HEK293 (cell line): ENCODE results near the gene ZNF18.

Experiments
- ZNF10 ChIP-seq: fragments of 450-650 bp; formaldehyde crosslinking; IDR thresholded peaks from 2 replicates; pipeline ENCODE4 v1.5.1; 2017; ENCODE audit warnings: missing biosample characterization, missing genetic modification characterization
- ZNF274 ChIP-seq, 2 experiments: fragments of 200-500 bp in 1 of 2; fragments of 450-650 bp in 1 of 2; sonication (Bioruptor generic) in 1 of 2; formaldehyde crosslinking in 1 of 2; IDR thresholded peaks; 2 replicates each; pipeline versions ENCODE4 v1.5.1 to v1.6.1; 2014 to 2016; ENCODE audit warnings: borderline replicate concordance in 1 of 2, inconsistent platforms in 1 of 2, low read length in 1 of 2, missing biosample characterization in 1 of 2, missing genetic modification characterization in 1 of 2
- TF ChIP-seq, protein P1 (sequence below): fragments of 450-650 bp; formaldehyde crosslinking; IDR thresholded peaks from 2 replicates; pipeline ENCODE4 v1.5.1; 2016; ENCODE audit warnings: missing biosample characterization, missing genetic modification characterization
- TF ChIP-seq, protein P2 (sequence below): fragments of 450-650 bp; formaldehyde crosslinking; IDR thresholded peaks from 2 replicates; pipeline ENCODE4 v1.5.1; 2016; ENCODE audit warnings: missing biosample characterization, missing genetic modification characterization
- TF ChIP-seq, protein P3 (sequence below): fragments of 450-650 bp; formaldehyde crosslinking; IDR thresholded peaks from 2 replicates; pipeline ENCODE4 v1.5.1; 2016; ENCODE audit warnings: missing biosample characterization, missing genetic modification characterization
- TF ChIP-seq, protein P4 (sequence below): fragments of 450-650 bp; formaldehyde crosslinking; IDR thresholded peaks from 2 replicates; pipeline ENCODE4 v1.5.1; 2016; ENCODE audit warnings: missing biosample characterization, missing genetic modification characterization

DNA sequence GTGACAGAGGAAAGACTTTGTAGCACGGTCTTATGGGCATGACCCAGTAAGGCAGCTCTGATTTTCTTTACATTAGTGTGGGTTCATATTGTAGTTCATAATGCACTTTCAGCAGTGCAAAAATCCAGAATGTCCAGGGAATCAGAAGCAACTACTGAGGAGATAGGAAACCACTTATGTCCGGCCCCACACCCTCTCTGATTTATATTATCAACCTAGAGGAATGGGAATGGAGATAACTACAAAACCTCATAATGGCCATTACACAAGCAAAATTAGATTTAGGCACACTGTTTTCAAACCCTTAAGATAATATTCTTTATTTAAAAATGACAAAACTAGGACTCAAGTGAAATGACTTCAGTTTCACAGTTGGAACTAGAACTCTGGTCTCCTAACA is 31.3 kb upstream of the ZNF18 start:
- TF ChIP-seq, protein P1, sequence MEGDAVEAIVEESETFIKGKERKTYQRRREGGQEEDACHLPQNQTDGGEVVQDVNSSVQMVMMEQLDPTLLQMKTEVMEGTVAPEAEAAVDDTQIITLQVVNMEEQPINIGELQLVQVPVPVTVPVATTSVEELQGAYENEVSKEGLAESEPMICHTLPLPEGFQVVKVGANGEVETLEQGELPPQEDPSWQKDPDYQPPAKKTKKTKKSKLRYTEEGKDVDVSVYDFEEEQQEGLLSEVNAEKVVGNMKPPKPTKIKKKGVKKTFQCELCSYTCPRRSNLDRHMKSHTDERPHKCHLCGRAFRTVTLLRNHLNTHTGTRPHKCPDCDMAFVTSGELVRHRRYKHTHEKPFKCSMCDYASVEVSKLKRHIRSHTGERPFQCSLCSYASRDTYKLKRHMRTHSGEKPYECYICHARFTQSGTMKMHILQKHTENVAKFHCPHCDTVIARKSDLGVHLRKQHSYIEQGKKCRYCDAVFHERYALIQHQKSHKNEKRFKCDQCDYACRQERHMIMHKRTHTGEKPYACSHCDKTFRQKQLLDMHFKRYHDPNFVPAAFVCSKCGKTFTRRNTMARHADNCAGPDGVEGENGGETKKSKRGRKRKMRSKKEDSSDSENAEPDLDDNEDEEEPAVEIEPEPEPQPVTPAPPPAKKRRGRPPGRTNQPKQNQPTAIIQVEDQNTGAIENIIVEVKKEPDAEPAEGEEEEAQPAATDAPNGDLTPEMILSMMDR (tag by site-specific recombination) = no peak
- TF ChIP-seq, protein P2, sequence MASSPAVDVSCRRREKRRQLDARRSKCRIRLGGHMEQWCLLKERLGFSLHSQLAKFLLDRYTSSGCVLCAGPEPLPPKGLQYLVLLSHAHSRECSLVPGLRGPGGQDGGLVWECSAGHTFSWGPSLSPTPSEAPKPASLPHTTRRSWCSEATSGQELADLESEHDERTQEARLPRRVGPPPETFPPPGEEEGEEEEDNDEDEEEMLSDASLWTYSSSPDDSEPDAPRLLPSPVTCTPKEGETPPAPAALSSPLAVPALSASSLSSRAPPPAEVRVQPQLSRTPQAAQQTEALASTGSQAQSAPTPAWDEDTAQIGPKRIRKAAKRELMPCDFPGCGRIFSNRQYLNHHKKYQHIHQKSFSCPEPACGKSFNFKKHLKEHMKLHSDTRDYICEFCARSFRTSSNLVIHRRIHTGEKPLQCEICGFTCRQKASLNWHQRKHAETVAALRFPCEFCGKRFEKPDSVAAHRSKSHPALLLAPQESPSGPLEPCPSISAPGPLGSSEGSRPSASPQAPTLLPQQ (tag by site-specific recombination) = no peak
- TF ChIP-seq, protein P3, sequence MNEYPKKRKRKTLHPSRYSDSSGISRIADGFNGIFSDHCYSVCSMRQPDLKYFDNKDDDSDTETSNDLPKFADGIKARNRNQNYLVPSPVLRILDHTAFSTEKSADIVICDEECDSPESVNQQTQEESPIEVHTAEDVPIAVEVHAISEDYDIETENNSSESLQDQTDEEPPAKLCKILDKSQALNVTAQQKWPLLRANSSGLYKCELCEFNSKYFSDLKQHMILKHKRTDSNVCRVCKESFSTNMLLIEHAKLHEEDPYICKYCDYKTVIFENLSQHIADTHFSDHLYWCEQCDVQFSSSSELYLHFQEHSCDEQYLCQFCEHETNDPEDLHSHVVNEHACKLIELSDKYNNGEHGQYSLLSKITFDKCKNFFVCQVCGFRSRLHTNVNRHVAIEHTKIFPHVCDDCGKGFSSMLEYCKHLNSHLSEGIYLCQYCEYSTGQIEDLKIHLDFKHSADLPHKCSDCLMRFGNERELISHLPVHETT = no peak
- TF ChIP-seq ZNF274 (IDR thresholded peaks at IDR 0.05; ENCODE audit: low read length) = no peak
- no peak for TF ChIP-seq ZNF274 (tag by site-specific recombination; IDR thresholded peaks at IDR 0.05; ENCODE audit: borderline replicate concordance)
- no peak for TF ChIP-seq ZNF10
- TF ChIP-seq, protein P4, sequence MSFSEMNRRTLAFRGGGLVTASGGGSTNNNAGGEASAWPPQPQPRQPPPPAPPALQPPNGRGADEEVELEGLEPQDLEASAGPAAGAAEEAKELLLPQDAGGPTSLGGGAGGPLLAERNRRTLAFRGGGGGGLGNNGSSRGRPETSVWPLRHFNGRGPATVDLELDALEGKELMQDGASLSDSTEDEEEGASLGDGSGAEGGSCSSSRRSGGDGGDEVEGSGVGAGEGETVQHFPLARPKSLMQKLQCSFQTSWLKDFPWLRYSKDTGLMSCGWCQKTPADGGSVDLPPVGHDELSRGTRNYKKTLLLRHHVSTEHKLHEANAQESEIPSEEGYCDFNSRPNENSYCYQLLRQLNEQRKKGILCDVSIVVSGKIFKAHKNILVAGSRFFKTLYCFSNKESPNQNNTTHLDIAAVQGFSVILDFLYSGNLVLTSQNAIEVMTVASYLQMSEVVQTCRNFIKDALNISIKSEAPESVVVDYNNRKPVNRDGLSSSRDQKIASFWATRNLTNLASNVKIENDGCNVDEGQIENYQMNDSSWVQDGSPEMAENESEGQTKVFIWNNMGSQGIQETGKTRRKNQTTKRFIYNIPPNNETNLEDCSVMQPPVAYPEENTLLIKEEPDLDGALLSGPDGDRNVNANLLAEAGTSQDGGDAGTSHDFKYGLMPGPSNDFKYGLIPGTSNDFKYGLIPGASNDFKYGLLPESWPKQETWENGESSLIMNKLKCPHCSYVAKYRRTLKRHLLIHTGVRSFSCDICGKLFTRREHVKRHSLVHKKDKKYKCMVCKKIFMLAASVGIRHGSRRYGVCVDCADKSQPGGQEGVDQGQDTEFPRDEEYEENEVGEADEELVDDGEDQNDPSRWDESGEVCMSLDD (tag by site-specific recombination) = no peak
